HepG2 (cell line): Measurements from ENCODE around the gene ZNF697. TPM values are rescaled to one million over a fixed set of nuclear protein-coding genes. Genes with fewer than 3 reads are reported as not detected.

Source experiments
- ATAC-seq: fragments of 200-7000 bp; cut with Tn5 transposase; 3 replicates; pipeline ENCODE4 v1.9.1; 2020; ENCODE audit warnings: mild to moderate bottlenecking, moderate library complexity
- BruUV-seq: library from RNA; stranded (reverse); fragments of 400-500 nt; replicated peaks from 2 replicates; lab custom pipeline; 2021; lab: Mats Ljungman, UMichigan
- CTCF ChIA-PET: fragments of 300-600 bp; formaldehyde crosslinking; extraction: SDS; loops from one replicate; lab custom pipeline; 2021; ENCODE audit warnings: low total read pairs, inconsistent platforms, low intra/inter-chr PET ratio; lab: Yijun Ruan, JAX
- POLR2A ChIA-PET: fragments of 350-600 bp; sonication (Branson Sonifier 250); formaldehyde crosslinking; loops from one replicate; lab custom pipeline; 2020; ENCODE audit warnings: antibody characterized with exemption, inconsistent platforms; lab: Yijun Ruan, JAX
- DNase-seq: peaks from one replicate; pipeline ENCODE4 v3.0.0-alpha.2; 2015; ENCODE audit warnings: low spot score
- FAIRE-seq: peaks from 3 replicates; lab custom pipeline; 2011; peaks lifted over from hg19 to GRCh38; lab: Jason Lieb, UNC
- H2AFZ ChIP-seq: one replicate; pipeline ENCODE4 v1.6.1; 2011; ENCODE audit warnings: low read length, inconsistent platforms
- H3K27ac ChIP-seq: fragments of 300-600 bp; 3 replicates; pipeline ENCODE4 v1.8.0; 2011; ENCODE audit warnings: mixed run types, mild to moderate bottlenecking, mixed read lengths, low read length, inconsistent platforms; ENCODE audit not compliant: insufficient read depth; ENCODE audit errors: extremely low read length
- H3K27me3 ChIP-seq, 2 experiments: fragments of 200-600 bp in 1 of 2; 2 replicates in 1 of 2; 3 replicates in 1 of 2; pipeline versions ENCODE4 v1.6.0 to v1.8.0; 2011; ENCODE audit warnings: low read length in 2 of 2, mild to moderate bottlenecking in 2 of 2, moderate library complexity in 2 of 2, inconsistent platforms in 1 of 2; ENCODE audit not compliant: insufficient read depth in 2 of 2, control insufficient read depth in 1 of 2
- H3K36me3 ChIP-seq, 2 experiments: fragments of 200-600 bp in 1 of 2; replicated peaks in 1 of 2; 2 replicates in 1 of 2; 3 replicates in 1 of 2; pipeline versions ENCODE4 v1.5.1 to v1.8.0; 2011; ENCODE audit warnings: low read length in 2 of 2, inconsistent platforms in 1 of 2; ENCODE audit not compliant: insufficient read depth in 2 of 2, control insufficient read depth in 1 of 2
- H3K4me1 ChIP-seq: 2 replicates; pipeline ENCODE4 v1.5.1; 2012; ENCODE audit warnings: low read length, inconsistent platforms; ENCODE audit not compliant: insufficient read depth
- H3K4me2 ChIP-seq: 2 replicates; pipeline ENCODE4 v1.6.0; 2011; ENCODE audit warnings: low read depth, low read length, inconsistent platforms
- H3K4me3 ChIP-seq, 3 experiments: fragments of 200-600 bp in 1 of 3; sonication (generic), shearing (Covaris generic) in 1 of 3; replicated peaks in 1 of 3; 2 replicates each; pipeline ENCODE4 v1.5.1; 2011 to 2016; ENCODE audit warnings: low read length in 3 of 3, inconsistent platforms in 2 of 3, low read depth in 2 of 3, mild to moderate bottlenecking in 2 of 3, control low read depth in 1 of 3, mixed read lengths in 1 of 3; ENCODE audit not compliant: insufficient read depth in 1 of 3
- H3K79me2 ChIP-seq: one replicate; pipeline ENCODE4 v1.6.1; 2011; ENCODE audit warnings: low read length, inconsistent platforms; ENCODE audit not compliant: insufficient read depth
- H3K9ac ChIP-seq: 2 replicates; pipeline ENCODE4 v1.6.0; 2011; ENCODE audit warnings: mild to moderate bottlenecking, low read depth, low read length, inconsistent platforms; ENCODE audit not compliant: insufficient read depth
- H3K9me3 ChIP-seq: 2 replicates; pipeline ENCODE4 v1.5.1; 2012; ENCODE audit warnings: mild to moderate bottlenecking, low read length
- H4K20me1 ChIP-seq: 2 replicates; pipeline ENCODE4 v1.6.0; 2011; ENCODE audit warnings: inconsistent platforms, mild to moderate bottlenecking, low read length, moderate library complexity; ENCODE audit not compliant: insufficient read depth
- CEBPZ ChIP-seq: IDR thresholded peaks from 2 replicates; pipeline ENCODE4 v1.6.1; 2012; ENCODE audit warnings: low read length, improper control_type of control experiment
- GZF1 ChIP-seq: sonication (generic); formaldehyde crosslinking; IDR thresholded peaks from 2 replicates; pipeline ENCODE4 v1.5.1; 2020; ENCODE audit warnings: mild to moderate bottlenecking, missing genetic modification reagents
- JARID2 ChIP-seq: sonication (generic); formaldehyde crosslinking; IDR thresholded peaks from 2 replicates; pipeline ENCODE4 v1.8.1; 2023; ENCODE audit warnings: missing genetic modification reagents, inconsistent platforms; ENCODE audit not compliant: insufficient replicate concordance
- PCBP1 ChIP-seq: fragments of 200-400 bp; formaldehyde crosslinking; IDR thresholded peaks from 2 replicates; pipeline ENCODE4 v1.6.1; 2017; ENCODE audit warnings: mild to moderate bottlenecking, low read depth, low read length, borderline replicate concordance
- RARG ChIP-seq: sonication (generic); formaldehyde crosslinking; IDR thresholded peaks from 2 replicates; pipeline ENCODE4 v1.4.0; 2020; ENCODE audit warnings: low read depth, mild to moderate bottlenecking, missing genetic modification reagents
- RBAK ChIP-seq: sonication (generic); formaldehyde crosslinking; IDR thresholded peaks from 2 replicates; pipeline ENCODE4 v1.5.1; 2020; ENCODE audit warnings: mild to moderate bottlenecking, missing genetic modification reagents
- SAFB2 ChIP-seq: sonication (generic); formaldehyde crosslinking; IDR thresholded peaks from 2 replicates; pipeline ENCODE4 v1.5.1; 2020; ENCODE audit warnings: missing genetic modification reagents, low read depth, mild to moderate bottlenecking, borderline replicate concordance
- SKI ChIP-seq: fragments of 450-650 bp; IDR thresholded peaks from one replicate; pipeline ENCODE4 v1.6.1; 2018; ENCODE audit warnings: mild to moderate bottlenecking; ENCODE audit not compliant: partially characterized antibody
- SRSF1 ChIP-seq: fragments of 200-400 bp; formaldehyde crosslinking; optimal IDR thresholded peaks from 2 replicates; pipeline ENCODE3; 2017; ENCODE audit warnings: mild to moderate bottlenecking, low read depth, low read length, moderate library complexity
- THAP11 ChIP-seq: IDR thresholded peaks from 2 replicates; pipeline ENCODE4 v1.6.1; 2016; ENCODE audit warnings: missing biosample characterization, missing genetic modification reagents
- TRAFD1 ChIP-seq: sonication (generic); formaldehyde crosslinking; IDR thresholded peaks from 2 replicates; pipeline ENCODE4 v1.5.1; 2020; ENCODE audit warnings: missing genetic modification reagents, mild to moderate bottlenecking, borderline replicate concordance
- ZBTB25 ChIP-seq: IDR thresholded peaks from 2 replicates; pipeline ENCODE4 v1.6.1; 2018; ENCODE audit warnings: missing genetic modification reagents
- ZNF292 ChIP-seq: sonication (generic); formaldehyde crosslinking; IDR thresholded peaks from 2 replicates; pipeline ENCODE4 v1.8.1; 2022; ENCODE audit warnings: mild to moderate bottlenecking, low read depth, missing genetic modification reagents, borderline replicate concordance
- ZNF550 ChIP-seq: sonication (generic); formaldehyde crosslinking; IDR thresholded peaks from 2 replicates; pipeline ENCODE4 v1.4.0; 2020; ENCODE audit warnings: mild to moderate bottlenecking, missing genetic modification reagents, borderline replicate concordance
- ZSCAN30 ChIP-seq: sonication (generic); formaldehyde crosslinking; IDR thresholded peaks from 2 replicates; pipeline ENCODE4 v1.5.0; 2020; ENCODE audit warnings: mild to moderate bottlenecking, missing genetic modification reagents
- WGBS: methylation state at CpG from one replicate; pipeline ENCODE4 v1.1.6; 2017; ENCODE audit warnings: low lambda C conversion rate; 5-methylcytosine and 5-hydroxymethylcytosine counted together
- in situ Hi-C: cut with HindIII; loops from 2 replicates; pipeline ENCODE4 v1.10.0; 2017; ENCODE audit warnings: low pct_unique_long_range_greater_than_20kb; ENCODE audit not compliant: extremely low pct_ligation_motif_present
- intact Hi-C: fragments of 100-400 bp; cut with micrococcal nuclease; formaldehyde crosslinking; loops from one replicate; pipeline ENCODE4 v1.10.0; 2022; ENCODE audit not compliant: unreplicated experiment
- polyA plus RNA-seq, 8 experiments: library from polyadenylated mRNA; depleted of rRNA in 3 of 8; stranded (reverse) in 7 of 8; unstranded in 1 of 8; fragments of >200 nt; fragmentation: Illumina TruSeq in 4 of 8; extraction: Trizol in 4 of 8; gene quantifications; 2 replicates each; pipeline versions ENCODE4 v1.2.1 to v1.2.3, GENCODE V29; 2011 to 2016; ENCODE audit warnings: low read depth in 4 of 8, missing spikeins in 1 of 8, mixed read lengths in 1 of 8; ENCODE audit not compliant: insufficient read depth in 1 of 8
- total RNA-seq, 5 experiments: library from RNA; depleted of rRNA; stranded (reverse); fragments of >200 nt; fragmentation: Illumina TruSeq; extraction: Trizol; gene quantifications; 2 replicates each; pipeline ENCODE4 v1.2.3, GENCODE V29; 2016; ENCODE audit warnings: low read depth in 1 of 5
- TF ChIP-seq, protein P1 (sequence below): sonication (generic); formaldehyde crosslinking; IDR thresholded peaks from 2 replicates; pipeline ENCODE4 v1.4.0; 2020; ENCODE audit warnings: low read depth, mild to moderate bottlenecking, missing genetic modification reagents
- TF ChIP-seq, protein P2 (sequence below): IDR thresholded peaks from 2 replicates; pipeline ENCODE4 v1.6.1; 2016; ENCODE audit warnings: missing compliant biosample characterization, missing genetic modification reagents, borderline replicate concordance

ZNF697 gene
- total and polyA plus RNA-seq, 2 of the 13 experiments (the other 11 are each of a cell fraction or from before 2014, with no cell fraction given), result 2.3 to 7.1 TPM

- POLR2A ChIA-PET, result no interaction called here
- Histone ChIP-seq H3K36me3 (no peaks in the 10 kb centered on the region), H3K4me3 (no peak overlapping the region), H2AFZ (no peak overlapping the region), H3K4me2 (no peak overlapping the region), H3K9ac (no peak overlapping the region), H3K27ac (no peak overlapping the region), H3K4me1 (peaks cover 28% of the 10 kb centered on the region), H3K27me3 (no peaks in the 10 kb centered on the region; a peak in 1 of 5 replicates), H3K9me3 (no peaks in the 10 kb centered on the region), H3K79me2 (no peaks in the 10 kb centered on the region), H4K20me1 (no peaks in the 10 kb centered on the region)
- CTCF ChIA-PET, result no interaction called here
- FAIRE-seq (no peak), ATAC-seq (no peak), DNase-seq (no peak)
- no TSS peak for BruUV-seq
- in situ Hi-C loops (no loop called here), intact Hi-C loops (no loop called here)
- WGBS, result 69% methylated on average over 2 of the region's 2 CpGs
- TF ChIP-seq, protein P1, sequence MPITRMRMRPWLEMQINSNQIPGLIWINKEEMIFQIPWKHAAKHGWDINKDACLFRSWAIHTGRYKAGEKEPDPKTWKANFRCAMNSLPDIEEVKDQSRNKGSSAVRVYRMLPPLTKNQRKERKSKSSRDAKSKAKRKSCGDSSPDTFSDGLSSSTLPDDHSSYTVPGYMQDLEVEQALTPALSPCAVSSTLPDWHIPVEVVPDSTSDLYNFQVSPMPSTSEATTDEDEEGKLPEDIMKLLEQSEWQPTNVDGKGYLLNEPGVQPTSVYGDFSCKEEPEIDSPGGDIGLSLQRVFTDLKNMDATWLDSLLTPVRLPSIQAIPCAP (CRISPR knock-in tag), result no peak
- TF ChIP-seq ZBTB25 (CRISPR knock-in tag) (no peak), ZNF292 (CRISPR knock-in tag) (no peak), RARG (CRISPR knock-in tag) (no peak), GZF1 (CRISPR knock-in tag) (no peak), RBAK (CRISPR knock-in tag) (no peak), CEBPZ (no peak), SAFB2 (CRISPR knock-in tag) (no peak), TRAFD1 (no peak), JARID2 (CRISPR knock-in tag) (no peak), SKI (no peak), THAP11 (CRISPR knock-in tag) (no peak), PCBP1 (no peak), SRSF1 (no peak), ZSCAN30 (CRISPR knock-in tag) (no peak), ZNF550 (no peak)
- TF ChIP-seq, protein P2, sequence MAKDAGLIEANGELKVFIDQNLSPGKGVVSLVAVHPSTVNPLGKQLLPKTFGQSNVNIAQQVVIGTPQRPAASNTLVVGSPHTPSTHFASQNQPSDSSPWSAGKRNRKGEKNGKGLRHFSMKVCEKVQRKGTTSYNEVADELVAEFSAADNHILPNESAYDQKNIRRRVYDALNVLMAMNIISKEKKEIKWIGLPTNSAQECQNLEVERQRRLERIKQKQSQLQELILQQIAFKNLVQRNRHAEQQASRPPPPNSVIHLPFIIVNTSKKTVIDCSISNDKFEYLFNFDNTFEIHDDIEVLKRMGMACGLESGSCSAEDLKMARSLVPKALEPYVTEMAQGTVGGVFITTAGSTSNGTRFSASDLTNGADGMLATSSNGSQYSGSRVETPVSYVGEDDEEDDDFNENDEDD, result no peak
Measured at GRCh38 chr1:119670898-119671297, 22.8 kb upstream of the ZNF697 start.
